HG03045 (cell line): Measurements from ENCODE around the gene ASS1.

Source experiments
- ATAC-seq: cut with Tn5 transposase; IDR thresholded peaks from one replicate; pipeline ENCODE4 v1.9.1; 2021; ENCODE audit warnings: mild to moderate bottlenecking, moderate library complexity; ENCODE audit not compliant: unreplicated experiment

Gene ASS1

GRCh38 chr9:130491830-130492482 lies 47.2 kb downstream of the ASS1 start:
- ATAC-seq: no peak

GRCh38 chr9:130493021-130493420 lies 48.3 kb downstream of the ASS1 start:
- ATAC-seq: no peak

GRCh38 chr9:130493476-130493875 lies 48.7 kb downstream of the ASS1 start:
- no peak for ATAC-seq

GRCh38 chr9:130495067-130495466 lies 50.3 kb downstream of the ASS1 start:
- ATAC-seq: no peak

GRCh38 chr9:130497139-130497538 lies 52.4 kb downstream of the ASS1 start:
- ATAC-seq: no peak

GRCh38 chr9:130498298-130498917 lies 53.6 kb downstream of the ASS1 start:
- no peak for ATAC-seq

- no peak for ATAC-seq
These were observed 54.3 kb downstream of the ASS1 start for GRCh38 chr9:130498918-130499698.

GRCh38 chr9:130499804-130500263 lies 55.1 kb downstream of the ASS1 start:
- no peak for ATAC-seq

GRCh38 chr9:130500340-130501180 lies 55.8 kb downstream of the ASS1 start:
- no peak for ATAC-seq

GRCh38 chr9:130501639-130502038 lies 56.9 kb downstream of the ASS1 start:
- no peak for ATAC-seq

GRCh38 chr9:130508218-130508617 lies 63.5 kb downstream of the ASS1 start:
- ATAC-seq: no peak

- no peak for ATAC-seq
These were observed 67.4 kb downstream of the ASS1 start for GRCh38 chr9:130512199-130512598.

- ATAC-seq: no peak
These were observed 68.3 kb downstream of the ASS1 start for GRCh38 chr9:130513078-130513477.

- ATAC-seq: no peak
These were observed 73.5 kb downstream of the ASS1 start for GRCh38 chr9:130518233-130518632.

GRCh38 chr9:130518943-130519799 lies 74.4 kb downstream of the ASS1 start:
- ATAC-seq: no peak

GRCh38 chr9:130519927-130520326 lies 75.2 kb downstream of the ASS1 start:
- no peak for ATAC-seq

- ATAC-seq: no peak
These were observed 77.0 kb downstream of the ASS1 start for GRCh38 chr9:130521715-130522114.

- ATAC-seq: no peak
These were observed 77.6 kb downstream of the ASS1 start for GRCh38 chr9:130522233-130522808.

- no peak for ATAC-seq
These were observed 79.2 kb downstream of the ASS1 start for GRCh38 chr9:130523921-130524320.
